Measurements from ENCODE around the gene SELENBP1. TPM values are rescaled to one million over a fixed set of nuclear protein-coding genes. Genes with fewer than 3 reads are reported as not detected.

The SELENBP1 gene
- total RNA-seq, 1 donor from 2014 or later: 71.9 TPM

GRCh38 chr1:151324390-151324930, 48.0 kb downstream of the SELENBP1 start:
- no peak for DNase-seq (ENCODE audit: low spot score)
- intact Hi-C loops (cut with DNase I): no loop called here
- ATAC-seq: no peak

- DNase-seq (ENCODE audit: low spot score) (no peak), ATAC-seq (no peak)
- intact Hi-C loops (cut with DNase I): no loop called here
Measured at GRCh38 chr1:151318975-151319374, 53.5 kb downstream of the SELENBP1 start.

GRCh38 chr1:151315565-151316235, 56.8 kb downstream of the SELENBP1 start:
- intact Hi-C loops (cut with DNase I): no loop called here
- DNase-seq (ENCODE audit: low spot score) (no peak), ATAC-seq (no peak)

Other genes starting within 250 kb of the SELENBP1 start
- 33.5 TPM for gene SEMA6C, start 226.1 kb downstream of the SELENBP1 start, total RNA-seq
- gene TNFAIP8L2, start 216.1 kb downstream of the SELENBP1 start, total RNA-seq: 3.9 TPM
- 10.6 TPM for gene LYSMD1, start 206.8 kb downstream of the SELENBP1 start, total RNA-seq
- 25.9 TPM for gene SCNM1, start 206.6 kb downstream of the SELENBP1 start, total RNA-seq
- gene TMOD4, start 196.7 kb downstream of the SELENBP1 start, total RNA-seq: 0.76 TPM
- 42.6 TPM for gene VPS72, start 182.5 kb downstream of the SELENBP1 start, total RNA-seq
- gene PIP5K1A, start 174.2 kb downstream of the SELENBP1 start, total RNA-seq: 65.0 TPM
- gene PSMD4, start 118.0 kb downstream of the SELENBP1 start, total RNA-seq: 119 TPM
- 18.8 TPM for gene ZNF687, start 90.4 kb downstream of the SELENBP1 start, total RNA-seq
- gene PI4KB, start 45.3 kb downstream of the SELENBP1 start, total RNA-seq: 71.4 TPM
- gene RFX5, start 25.5 kb downstream of the SELENBP1 start, total RNA-seq: 30.9 TPM
- gene PSMB4, start 26.9 kb upstream of the SELENBP1 start, total RNA-seq: 160 TPM
- 165 TPM for gene POGZ, start 86.8 kb upstream of the SELENBP1 start, total RNA-seq
- 2.0 TPM for gene CGN, start 138.7 kb upstream of the SELENBP1 start, total RNA-seq
- 3.2 TPM for gene TUFT1, start 167.6 kb upstream of the SELENBP1 start, total RNA-seq
- gene SNX27, start 239.3 kb upstream of the SELENBP1 start, total RNA-seq: 60.4 TPM